Testis (tissue), 3 donors: ENCODE results near the gene NAPEPLD. TPM values are rescaled to one million over a fixed set of nuclear protein-coding genes. Genes with fewer than 3 reads are reported as not detected.
A peak's percentile ranks its signal among the peaks of the same experiment; 100 is the strongest.
"Not testable (repeated sequence)": the region's sequence is repeated elsewhere in the genome, so short reads cannot be mapped to it uniquely, and the experiment has no call there.

Experiments
- DNase-seq: peaks from one replicate; pipeline ENCODE4 v3.0.0-alpha.2; 2019
- H3K27ac ChIP-seq, 2 donors: fragments of 200-600 bp; sonication (generic); one replicate each; pipeline ENCODE4 v1.5.1; 2019
- H3K27me3 ChIP-seq: fragments of 200-600 bp; sonication (generic); one replicate; pipeline ENCODE4 v1.5.1; 2019
- H3K36me3 ChIP-seq: fragments of 200-600 bp; sonication (generic); one replicate; pipeline ENCODE4 v1.5.1; 2017; ENCODE audit warnings: low read depth; ENCODE audit errors: missing control alignments
- H3K4me1 ChIP-seq: fragments of 200-600 bp; sonication (generic); one replicate; pipeline ENCODE4 v1.5.1; 2019
- H3K4me3 ChIP-seq, 2 donors: fragments of 200-600 bp; sonication (generic); one replicate each; pipeline ENCODE4 v1.5.1; 2017 to 2019
- H3K9me3 ChIP-seq: fragments of 200-600 bp; sonication (generic); one replicate; pipeline ENCODE4 v1.5.1; 2017
- POLR2A ChIP-seq: fragments of 450-650 bp; IDR thresholded peaks from one replicate; pipeline ENCODE4 v1.6.1; 2017; ENCODE audit warnings: antibody characterized with exemption, mild to moderate bottlenecking, moderate library complexity
- WGBS, 2 donors: methylation state at CpG; one replicate each; pipeline ENCODE4 v1.1.5; 2018; 5-methylcytosine and 5-hydroxymethylcytosine counted together
- intact Hi-C: fragments of 100-400 bp; cut with DNase I; formaldehyde crosslinking; loops from one replicate; pipeline ENCODE4 v1.15.1; 2023; ENCODE audit warnings: low total_unique reads
- polyA plus RNA-seq: library from polyadenylated mRNA; stranded (reverse); fragments of 350-450 nt; fragmentation: Illumina TruSeq; extraction: RNeasy Lipid Tissue Mini Kit (QIAGEN cat#74804); gene quantifications from one replicate; pipeline ENCODE4 v1.2.3, GENCODE V29; 2014; ENCODE audit warnings: low read depth, low replicate concordance; ENCODE audit not compliant: insufficient read depth
- total RNA-seq, 2 donors: library from RNA; depleted of rRNA; stranded (reverse); fragments of >200 nt; gene quantifications; one replicate each; pipeline ENCODE4 v1.2.3, GENCODE V29; 2016
- TF ChIP-seq, protein P1 (sequence below), 3 experiments: fragments of 450-650 bp in 2 of 3; fragments of 200-600 bp in 1 of 3; sonication (generic) in 1 of 3; IDR thresholded peaks; one replicate each; pipeline ENCODE4 v1.5.1; 2016 to 2019; ENCODE audit warnings: antibody characterized with exemption in 3 of 3, mild to moderate bottlenecking in 2 of 3, moderate library complexity in 1 of 3

NAPEPLD gene
- total and polyA plus RNA-seq, 3 donors from 2014 or later = 32.3 to 53.1 (median 44.7) TPM

DNA sequence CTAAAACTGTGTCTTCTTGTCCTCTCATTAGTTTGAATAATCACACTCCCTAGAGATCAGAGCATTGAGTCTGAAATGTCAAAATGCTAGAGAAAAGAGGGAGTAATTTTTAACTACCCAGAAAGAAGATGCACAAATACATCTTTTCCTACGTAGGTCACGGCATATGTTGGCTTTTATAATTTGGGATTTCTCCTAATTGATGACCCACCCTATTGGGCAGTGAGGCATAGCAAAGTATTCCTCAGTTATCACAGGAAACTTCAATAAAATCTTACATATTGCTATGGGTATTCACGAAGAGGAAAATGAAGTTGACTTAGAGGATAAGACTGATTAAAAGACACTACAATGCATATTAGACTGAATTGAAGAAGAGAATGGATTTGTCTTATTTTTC lies 48.6 kb downstream of the NAPEPLD start:
- intact Hi-C loops = no loop called here
- no peak overlapping the region for H3K27ac ChIP-seq
- no peaks in the 10 kb centered on the region for H3K9me3 ChIP-seq
- no peaks in the 10 kb centered on the region for H3K4me1 ChIP-seq
- no peak overlapping the region for H3K4me3 ChIP-seq
- no peaks in the 10 kb centered on the region for H3K27me3 ChIP-seq
- TF ChIP-seq, protein P1, sequence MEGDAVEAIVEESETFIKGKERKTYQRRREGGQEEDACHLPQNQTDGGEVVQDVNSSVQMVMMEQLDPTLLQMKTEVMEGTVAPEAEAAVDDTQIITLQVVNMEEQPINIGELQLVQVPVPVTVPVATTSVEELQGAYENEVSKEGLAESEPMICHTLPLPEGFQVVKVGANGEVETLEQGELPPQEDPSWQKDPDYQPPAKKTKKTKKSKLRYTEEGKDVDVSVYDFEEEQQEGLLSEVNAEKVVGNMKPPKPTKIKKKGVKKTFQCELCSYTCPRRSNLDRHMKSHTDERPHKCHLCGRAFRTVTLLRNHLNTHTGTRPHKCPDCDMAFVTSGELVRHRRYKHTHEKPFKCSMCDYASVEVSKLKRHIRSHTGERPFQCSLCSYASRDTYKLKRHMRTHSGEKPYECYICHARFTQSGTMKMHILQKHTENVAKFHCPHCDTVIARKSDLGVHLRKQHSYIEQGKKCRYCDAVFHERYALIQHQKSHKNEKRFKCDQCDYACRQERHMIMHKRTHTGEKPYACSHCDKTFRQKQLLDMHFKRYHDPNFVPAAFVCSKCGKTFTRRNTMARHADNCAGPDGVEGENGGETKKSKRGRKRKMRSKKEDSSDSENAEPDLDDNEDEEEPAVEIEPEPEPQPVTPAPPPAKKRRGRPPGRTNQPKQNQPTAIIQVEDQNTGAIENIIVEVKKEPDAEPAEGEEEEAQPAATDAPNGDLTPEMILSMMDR (IDR thresholded peaks at IDR 0.05) = no peak
- TF ChIP-seq POLR2A = no peak
- no peak for DNase-seq
- 60 to 61% methylated on average over 3 of the region's 3 CpGs for WGBS, 2 donors
- no peaks in the 10 kb centered on the region for H3K36me3 ChIP-seq

DNA sequence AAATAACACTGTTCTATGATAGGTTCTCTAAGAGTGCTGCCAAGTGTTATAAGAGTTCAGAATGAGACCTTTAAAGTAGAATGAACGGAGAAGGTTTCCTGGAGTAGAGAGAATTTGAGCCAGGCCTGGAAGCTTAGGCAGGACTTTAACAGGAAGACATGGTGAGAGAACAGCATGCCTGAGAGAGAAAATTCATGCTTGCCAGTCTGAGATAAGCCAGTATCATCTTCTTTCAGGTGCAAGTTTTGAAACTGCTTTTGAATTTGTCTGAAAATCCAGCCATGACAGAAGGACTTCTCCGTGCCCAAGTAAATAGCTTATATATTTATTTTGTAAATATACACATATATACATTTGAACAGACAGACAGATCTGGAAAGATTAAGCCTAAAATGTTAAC lies 51.9 kb downstream of the NAPEPLD start:
- no peak for TF ChIP-seq POLR2A
- TF ChIP-seq, protein P1 (IDR thresholded peaks at IDR 0.05) = no peak
- intact Hi-C loops = no loop called here
- Histone ChIP-seq H3K27me3 (no peaks in the 10 kb centered on the region), H3K36me3 (no peaks in the 10 kb centered on the region), H3K4me3 (no peak overlapping the region), H3K4me1 (no peaks in the 10 kb centered on the region), H3K27ac (no peak overlapping the region), H3K9me3 (no peaks in the 10 kb centered on the region)
- DNase-seq = no peak
- WGBS, 2 donors = 87 to 88% methylated on average over 2 of the region's 2 CpGs

DNA sequence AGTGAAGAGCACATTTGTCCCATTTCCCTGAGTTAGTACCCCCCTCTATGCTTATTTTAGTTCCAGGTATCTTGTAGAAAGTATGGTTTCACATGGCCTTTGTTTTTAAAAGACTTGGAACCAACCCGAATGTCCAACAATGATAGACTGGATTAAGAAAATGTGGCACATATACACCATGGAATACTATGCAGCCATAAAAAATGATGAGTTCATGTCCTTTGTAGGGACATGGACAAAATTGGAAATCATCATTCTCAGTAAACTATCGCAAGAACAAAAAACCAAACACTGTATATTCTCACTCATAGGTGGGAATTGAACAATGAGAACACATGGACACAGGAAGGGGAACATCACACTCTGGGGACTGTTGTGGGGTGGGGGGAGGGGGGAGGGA lies 53.3 kb downstream of the NAPEPLD start:
- H3K4me1 ChIP-seq, H3K27ac ChIP-seq, H3K36me3 ChIP-seq, DNase-seq, H3K4me3 ChIP-seq, intact Hi-C loops, H3K9me3 ChIP-seq, H3K27me3 ChIP-seq: not testable (repeated sequence)
- 94 to 98% methylated on average over 2 of the region's 2 CpGs for WGBS, 2 donors

- TF ChIP-seq, protein P1 (IDR thresholded peaks at IDR 0.05) = peak in 1 of 3 experiments; percentile 11
- TF ChIP-seq POLR2A = no peak
- WGBS, 2 donors = 31 to 36% methylated on average over 3 of the region's 3 CpGs
- intact Hi-C loops = no loop called here
- Histone ChIP-seq H3K27me3 (no peaks in the 10 kb centered on the region), H3K4me3 (no peak overlapping the region), H3K9me3 (no peaks in the 10 kb centered on the region), H3K4me1 (no peaks in the 10 kb centered on the region), H3K36me3 (no peaks in the 10 kb centered on the region), H3K27ac (no peak overlapping the region)
- DNase-seq = no peak
Observed at GRCh38 chr7:103094102-103094501, 54.8 kb downstream of the NAPEPLD start.

DNA sequence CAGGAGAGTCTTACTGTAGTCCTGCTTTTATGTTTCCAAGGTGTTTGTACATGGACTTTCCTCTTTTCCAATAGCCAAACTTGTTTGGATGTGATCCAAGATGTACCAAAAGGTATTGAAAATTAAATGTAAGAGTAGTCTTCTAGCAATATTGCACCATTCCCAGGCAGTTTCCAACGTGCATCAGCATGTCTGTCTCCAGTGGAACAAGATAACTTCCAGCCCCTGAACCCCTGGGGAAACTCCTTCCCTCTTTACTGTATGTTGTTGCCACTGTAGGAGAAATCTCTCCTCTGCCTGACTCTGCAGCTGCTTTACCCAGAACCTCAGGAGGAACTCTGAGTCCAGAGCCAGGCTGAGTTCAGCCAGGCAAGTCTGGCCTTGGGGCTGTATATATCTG lies 55.5 kb downstream of the NAPEPLD start:
- H3K36me3 ChIP-seq = no peaks in the 10 kb centered on the region
- no peaks in the 10 kb centered on the region for H3K4me1 ChIP-seq
- no peak overlapping the region for H3K27ac ChIP-seq
- no peak for DNase-seq
- no peaks in the 10 kb centered on the region for H3K27me3 ChIP-seq
- intact Hi-C loops = no loop called here
- WGBS, 2 donors = 21 to 33% methylated on average over 1 of the region's 1 CpG
- TF ChIP-seq, protein P1 (IDR thresholded peaks at IDR 0.05) = no peak
- no peak for TF ChIP-seq POLR2A
- no peak overlapping the region for H3K4me3 ChIP-seq
- no peaks in the 10 kb centered on the region for H3K9me3 ChIP-seq

DNA sequence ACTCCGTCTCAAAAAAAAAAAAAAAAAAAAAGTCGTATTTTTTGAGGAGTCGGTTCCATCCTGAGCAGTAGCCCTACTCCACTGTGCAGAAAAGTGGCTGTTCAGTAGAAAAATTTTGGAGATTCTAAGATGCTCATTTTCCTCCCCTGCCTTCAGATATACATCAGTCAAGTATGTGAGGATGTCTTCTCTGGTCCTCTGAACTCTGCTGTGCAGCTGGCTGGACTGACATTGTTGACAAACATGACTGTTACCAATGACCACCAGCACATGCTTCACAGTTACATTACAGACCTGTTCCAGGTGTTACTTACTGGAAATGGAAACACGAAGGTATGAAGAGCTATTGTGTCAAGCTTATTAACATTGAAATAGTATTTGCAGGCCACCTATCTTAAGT lies 56.6 kb downstream of the NAPEPLD start:
- DNase-seq, H3K27ac ChIP-seq, H3K4me3 ChIP-seq, intact Hi-C loops, H3K4me1 ChIP-seq, H3K36me3 ChIP-seq, H3K27me3 ChIP-seq, H3K9me3 ChIP-seq: not testable (repeated sequence)
- 65 to 67% methylated on average over 4 of the region's 4 CpGs for WGBS, 2 donors
